ENCODE data around the gene ZNF528. TPM values are rescaled to one million over a fixed set of nuclear protein-coding genes. Genes with fewer than 3 reads are reported as not detected.

ZNF528 gene
- total RNA-seq, 1 experiment from 2014 or later = not detected

Other genes with a start within 250 kb of the ZNF528 start
- gene ZNF836, start 226.2 kb upstream of the ZNF528 start, total RNA-seq (2014; rRNA removed; shearing (Covaris generic)) = 0.49 and 3.1 TPM in 2 replicates
- gene PPP2R1A, start 207.8 kb upstream of the ZNF528 start, total RNA-seq (2014; rRNA removed; shearing (Covaris generic)) = 226 and 269 TPM in 2 replicates
- 5.6 and 6.8 TPM in 2 replicates for gene ZNF766, start 128.3 kb upstream of the ZNF528 start, total RNA-seq (2014; rRNA removed; shearing (Covaris generic))
- gene ZNF480, start 100.7 kb upstream of the ZNF528 start, total RNA-seq (2014; rRNA removed; shearing (Covaris generic)) = 4.9 and 9.1 TPM in 2 replicates
- 0.47 TPM in 1 of 2 replicates, not detected in the other for gene ZNF610, start 61.6 kb upstream of the ZNF528 start, total RNA-seq (2014; rRNA removed; shearing (Covaris generic))
- gene ZNF880, start 27.9 kb upstream of the ZNF528 start, total RNA-seq (2014; rRNA removed; shearing (Covaris generic)) = not detected in 2 replicates
- not detected in 2 replicates for gene ZNF534, start 31.3 kb downstream of the ZNF528 start, total RNA-seq (2014; rRNA removed; shearing (Covaris generic))
- not detected in 2 replicates for gene ZNF578, start 55.7 kb downstream of the ZNF528 start, total RNA-seq (2014; rRNA removed; shearing (Covaris generic))
- gene ZNF808, start 129.8 kb downstream of the ZNF528 start, total RNA-seq (2014; rRNA removed; shearing (Covaris generic)) = 4.2 and 4.5 TPM in 2 replicates
- gene ZNF701, start 172.4 kb downstream of the ZNF528 start, total RNA-seq (2014; rRNA removed; shearing (Covaris generic)) = 1.1 and 1.2 TPM in 2 replicates
- gene ZNF83, start 240.5 kb downstream of the ZNF528 start, total RNA-seq (2014; rRNA removed; shearing (Covaris generic)) = 14.0 and 19.4 TPM in 2 replicates

All from G401 (cell line).